ENCODE data around the gene SLC22A31.

Gene SLC22A31

GRCh38 chr16:89152831-89153700, 47.3 kb downstream of the SLC22A31 start:
- DNase-seq (ENCODE audit: low read depth), result no peak
- TF ChIP-seq CTCF (conservative IDR thresholded peaks at IDR 0.05; ENCODE audit: control insufficient read depth, insufficient read depth, low read depth, low read length), result no peak
- no peak overlapping the region for H3K4me3 ChIP-seq (ENCODE audit: control insufficient read depth, low read depth, low read length)

GRCh38 chr16:89150981-89151380, 49.4 kb downstream of the SLC22A31 start:
- no peak for TF ChIP-seq CTCF (conservative IDR thresholded peaks at IDR 0.05; ENCODE audit: control insufficient read depth, insufficient read depth, low read depth, low read length)
- H3K4me3 ChIP-seq (ENCODE audit: control insufficient read depth, low read depth, low read length), result no peak overlapping the region
- DNase-seq (ENCODE audit: low read depth), result no peak

GRCh38 chr16:89150090-89150835, 50.1 kb downstream of the SLC22A31 start:
- DNase-seq (ENCODE audit: low read depth), result no peak
- H3K4me3 ChIP-seq (ENCODE audit: control insufficient read depth, low read depth, low read length), result no peak overlapping the region
- TF ChIP-seq CTCF (conservative IDR thresholded peaks at IDR 0.05; ENCODE audit: control insufficient read depth, insufficient read depth, low read depth, low read length), result no peak

- DNase-seq (ENCODE audit: low read depth), result no peak
- no peak for TF ChIP-seq CTCF (conservative IDR thresholded peaks at IDR 0.05; ENCODE audit: control insufficient read depth, insufficient read depth, low read depth, low read length)
- H3K4me3 ChIP-seq (ENCODE audit: control insufficient read depth, low read depth, low read length), result no peak overlapping the region
These were observed 51.0 kb downstream of the SLC22A31 start for GRCh38 chr16:89149386-89149785.

GRCh38 chr16:89147085-89147817, 53.1 kb downstream of the SLC22A31 start:
- DNase-seq (ENCODE audit: low read depth), result no peak
- TF ChIP-seq CTCF (conservative IDR thresholded peaks at IDR 0.05; ENCODE audit: control insufficient read depth, insufficient read depth, low read depth, low read length), result no peak

GRCh38 chr16:89146211-89147005, 53.9 kb downstream of the SLC22A31 start:
- H3K4me3 ChIP-seq (ENCODE audit: control insufficient read depth, low read depth, low read length), result no peak overlapping the region
- no peak for TF ChIP-seq CTCF (conservative IDR thresholded peaks at IDR 0.05; ENCODE audit: control insufficient read depth, insufficient read depth, low read depth, low read length)
- DNase-seq (ENCODE audit: low read depth), result no peak

More at GRCh38 chr16:89147085-89147817, 53.1 kb downstream of the SLC22A31 start:
- H3K4me3 ChIP-seq (ENCODE audit: control insufficient read depth, low read depth, low read length), result no peak overlapping the region
